H1 (cell line): Measurements from ENCODE around the gene CACFD1. TPM values are rescaled to one million over a fixed set of nuclear protein-coding genes. Genes with fewer than 3 reads are reported as not detected.

ENCODE experiments used
- BCL11A ChIP-seq, 2 experiments: IDR thresholded peaks; one replicate each; pipeline ENCODE4 v1.6.1; 2011; ENCODE audit warnings: low read depth in 2 of 2, low read length in 2 of 2, mild to moderate bottlenecking in 2 of 2
- CREB1 ChIP-seq: IDR thresholded peaks from 2 replicates; pipeline ENCODE4 v1.6.1; 2012; ENCODE audit warnings: inconsistent platforms
- GABPA ChIP-seq: IDR thresholded peaks from 2 replicates; pipeline ENCODE4 v1.6.1; 2011; ENCODE audit warnings: mild to moderate bottlenecking, low read length, moderate library complexity, borderline replicate concordance; ENCODE audit not compliant: insufficient read depth
- KDM4A ChIP-seq: IDR thresholded peaks from one replicate; pipeline ENCODE4 v1.7.1; 2012; ENCODE audit warnings: low read depth, mild to moderate bottlenecking, moderate library complexity, low read length, inconsistent platforms; ENCODE audit not compliant: severe bottlenecking
- NANOG ChIP-seq: IDR thresholded peaks from 2 replicates; pipeline ENCODE4 v1.6.1; 2011; ENCODE audit warnings: low read length, low read depth, mild to moderate bottlenecking, inconsistent platforms; ENCODE audit not compliant: insufficient read depth, poor library complexity, severe bottlenecking
- SP4 ChIP-seq: IDR thresholded peaks from 2 replicates; pipeline ENCODE4 v1.6.1; 2012; ENCODE audit warnings: low read length, inconsistent platforms
- polyA plus RNA-seq, 7 experiments: library from polyadenylated mRNA; depleted of rRNA in 3 of 7; stranded (reverse) in 5 of 7; unstranded in 2 of 7; fragments of >200 nt in 5 of 7; fragments of 200-250 nt in 2 of 7; gene quantifications; 1 replicate in 5 of 7; 2 replicates in 1 of 7; 4 replicates in 1 of 7; pipeline versions ENCODE4 v1.2.1 to v1.2.3, GENCODE V29; 2011 to 2013; ENCODE audit warnings: missing spikeins in 2 of 7, mixed read lengths in 2 of 7
- total RNA-seq: library from RNA; stranded (reverse); fragmentation: NEBNext Ultra II Directional; extraction: Animal tissue kit (Norgen Biotek cat#: 25700); gene quantifications from 2 replicates; pipeline ENCODE4 v1.2.1, GENCODE V29; 2021
- TF ChIP-seq, protein P1 (sequence below), 3 experiments: IDR thresholded peaks; 1 replicate in 2 of 3; 2 replicates in 1 of 3; pipeline versions ENCODE4 v1.5.1 to v1.6.1; 2011; ENCODE audit warnings: low read length in 3 of 3, mild to moderate bottlenecking in 3 of 3, inconsistent platforms in 2 of 3, low read depth in 1 of 3, moderate library complexity in 1 of 3; ENCODE audit not compliant: insufficient read depth in 1 of 3; ENCODE audit errors: control extremely low read depth in 1 of 3
- TF ChIP-seq, protein P2 (sequence below): IDR thresholded peaks from 2 replicates; pipeline ENCODE4 v1.6.1; 2012; ENCODE audit warnings: inconsistent platforms

The CACFD1 gene
- total and polyA plus RNA-seq, 2 of the 8 experiments (the other 6 are each of a cell fraction or from before 2014, with no cell fraction given) = 13.4 to 15.5 TPM

DNA sequence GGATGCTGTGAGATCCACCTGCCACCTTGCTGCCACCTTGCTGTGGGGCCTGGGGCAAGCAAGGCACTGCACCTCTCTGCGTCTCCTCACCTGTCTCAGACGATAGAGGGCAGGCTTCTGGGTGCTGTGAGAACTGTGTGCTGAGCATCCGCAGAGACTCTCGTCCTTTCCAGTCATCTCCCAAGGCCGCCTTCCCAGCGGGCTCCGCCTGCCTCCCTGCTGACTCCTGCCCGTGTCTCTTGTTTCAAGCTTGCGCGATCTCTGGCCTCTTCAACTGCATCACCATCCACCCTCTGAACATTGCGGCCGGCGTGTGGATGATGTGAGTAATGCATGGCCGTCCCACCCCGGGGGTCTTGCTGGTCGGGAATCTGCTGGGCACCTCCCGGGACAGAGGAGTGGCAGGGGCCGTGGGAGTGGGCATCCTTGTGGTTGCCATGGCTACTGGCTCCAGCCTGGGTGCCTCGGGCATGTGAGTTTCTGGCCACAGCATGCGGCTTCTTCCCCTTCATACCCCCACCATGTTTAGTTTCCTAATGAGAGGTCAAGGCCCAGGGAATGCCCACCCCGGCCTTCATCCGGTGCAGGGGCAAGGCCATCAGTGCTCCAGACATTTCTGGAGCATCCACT lies 3.6 kb downstream of the CACFD1 start (continued):
- TF ChIP-seq, protein P1, sequence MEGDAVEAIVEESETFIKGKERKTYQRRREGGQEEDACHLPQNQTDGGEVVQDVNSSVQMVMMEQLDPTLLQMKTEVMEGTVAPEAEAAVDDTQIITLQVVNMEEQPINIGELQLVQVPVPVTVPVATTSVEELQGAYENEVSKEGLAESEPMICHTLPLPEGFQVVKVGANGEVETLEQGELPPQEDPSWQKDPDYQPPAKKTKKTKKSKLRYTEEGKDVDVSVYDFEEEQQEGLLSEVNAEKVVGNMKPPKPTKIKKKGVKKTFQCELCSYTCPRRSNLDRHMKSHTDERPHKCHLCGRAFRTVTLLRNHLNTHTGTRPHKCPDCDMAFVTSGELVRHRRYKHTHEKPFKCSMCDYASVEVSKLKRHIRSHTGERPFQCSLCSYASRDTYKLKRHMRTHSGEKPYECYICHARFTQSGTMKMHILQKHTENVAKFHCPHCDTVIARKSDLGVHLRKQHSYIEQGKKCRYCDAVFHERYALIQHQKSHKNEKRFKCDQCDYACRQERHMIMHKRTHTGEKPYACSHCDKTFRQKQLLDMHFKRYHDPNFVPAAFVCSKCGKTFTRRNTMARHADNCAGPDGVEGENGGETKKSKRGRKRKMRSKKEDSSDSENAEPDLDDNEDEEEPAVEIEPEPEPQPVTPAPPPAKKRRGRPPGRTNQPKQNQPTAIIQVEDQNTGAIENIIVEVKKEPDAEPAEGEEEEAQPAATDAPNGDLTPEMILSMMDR (IDR thresholded peaks at IDR 0.05; ENCODE audit: control extremely low read depth in 1 of 3, insufficient read depth in 1 of 3, low read depth in 1 of 3, low read length in 3 of 3) = peak in 2 of 3 experiments; percentile 93 to 97; a peak in 3 of 4 replicates
- TF ChIP-seq, protein P2, sequence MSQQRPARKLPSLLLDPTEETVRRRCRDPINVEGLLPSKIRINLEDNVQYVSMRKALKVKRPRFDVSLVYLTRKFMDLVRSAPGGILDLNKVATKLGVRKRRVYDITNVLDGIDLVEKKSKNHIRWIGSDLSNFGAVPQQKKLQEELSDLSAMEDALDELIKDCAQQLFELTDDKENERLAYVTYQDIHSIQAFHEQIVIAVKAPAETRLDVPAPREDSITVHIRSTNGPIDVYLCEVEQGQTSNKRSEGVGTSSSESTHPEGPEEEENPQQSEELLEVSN = no peak
- TF ChIP-seq CREB1 (0 out of 2 replicates have a peak, but pooled peaks have one; percentile 38), SP4 (no peak), KDM4A (no peak), GABPA (no peak), BCL11A (IDR thresholded peaks at IDR 0.05; ENCODE audit: low read depth in 2 of 2, low read length in 2 of 2) (no peak), NANOG (no peak)
